IPS DF 19.7 (cell line): Measurements from ENCODE around the gene AAGAB.
"Not testable (repeated sequence)": the region's sequence is repeated elsewhere in the genome, so short reads cannot be mapped to it uniquely, and the experiment has no call there.

Experiments used
- DNase-seq: peaks from one replicate; pipeline ENCODE4 v3.0.0-alpha.2; 2013; ENCODE audit warnings: low read depth, low spot score

The AAGAB gene, protein sequence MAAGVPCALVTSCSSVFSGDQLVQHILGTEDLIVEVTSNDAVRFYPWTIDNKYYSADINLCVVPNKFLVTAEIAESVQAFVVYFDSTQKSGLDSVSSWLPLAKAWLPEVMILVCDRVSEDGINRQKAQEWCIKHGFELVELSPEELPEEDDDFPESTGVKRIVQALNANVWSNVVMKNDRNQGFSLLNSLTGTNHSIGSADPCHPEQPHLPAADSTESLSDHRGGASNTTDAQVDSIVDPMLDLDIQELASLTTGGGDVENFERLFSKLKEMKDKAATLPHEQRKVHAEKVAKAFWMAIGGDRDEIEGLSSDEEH

DNA sequence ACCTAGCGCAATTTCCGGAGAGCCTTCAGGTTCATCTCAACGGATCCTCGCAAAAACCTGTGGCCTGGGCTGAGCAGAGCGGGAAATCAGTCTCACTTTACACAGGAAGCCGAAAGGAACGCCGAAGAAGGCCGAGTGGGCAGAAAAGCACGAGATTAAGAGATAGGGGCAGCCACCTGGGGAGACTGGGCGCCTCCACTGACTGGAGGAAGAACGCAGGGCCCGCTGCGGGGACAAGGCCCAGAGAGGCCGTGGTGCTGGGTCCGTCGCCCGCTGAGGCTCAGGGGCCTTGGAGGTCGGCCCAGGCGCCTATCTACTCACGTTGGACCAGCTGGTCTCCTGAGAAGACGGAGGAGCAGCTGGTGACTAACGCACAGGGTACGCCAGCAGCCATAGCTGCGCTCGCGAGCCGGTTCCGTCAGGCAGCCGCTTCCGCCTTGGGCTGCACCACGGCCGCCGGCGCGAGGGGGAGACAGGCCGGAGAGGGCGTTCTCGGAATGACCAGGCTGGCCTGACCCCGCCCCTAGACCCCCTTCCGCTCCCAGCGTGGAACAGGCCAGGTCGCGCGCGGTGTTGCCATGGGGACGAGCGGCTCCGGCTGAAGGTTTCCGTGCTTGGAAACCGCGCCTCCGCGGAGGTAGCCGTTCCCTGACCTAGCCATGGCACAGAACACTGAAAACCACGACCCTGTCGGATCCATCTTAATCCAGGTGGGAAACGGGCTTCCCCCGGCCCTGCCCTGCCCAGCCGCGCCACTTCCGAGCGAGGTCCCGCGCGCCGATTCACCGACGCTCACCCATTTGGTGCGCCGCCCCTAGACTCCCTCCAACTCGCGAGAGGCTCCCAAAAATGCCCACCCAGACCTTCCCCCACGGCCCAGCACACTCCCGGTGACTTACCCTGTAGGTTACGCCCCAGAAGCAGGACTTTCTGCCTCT, at the start of gene AAGAB, which contains the start of gene IQCH:
Gene AAGAB, minus strand, starts transcription at position 424 of the 938 bp plus-strand sequence. Its CDS starts 30 bp downstream, at position 394.
Gene IQCH, plus strand, starts transcription at position 549 of the 938 bp plus-strand sequence. Its CDS starts 111 bp downstream, at position 660.
- DNase-seq, result peak; percentile 64

DNA sequence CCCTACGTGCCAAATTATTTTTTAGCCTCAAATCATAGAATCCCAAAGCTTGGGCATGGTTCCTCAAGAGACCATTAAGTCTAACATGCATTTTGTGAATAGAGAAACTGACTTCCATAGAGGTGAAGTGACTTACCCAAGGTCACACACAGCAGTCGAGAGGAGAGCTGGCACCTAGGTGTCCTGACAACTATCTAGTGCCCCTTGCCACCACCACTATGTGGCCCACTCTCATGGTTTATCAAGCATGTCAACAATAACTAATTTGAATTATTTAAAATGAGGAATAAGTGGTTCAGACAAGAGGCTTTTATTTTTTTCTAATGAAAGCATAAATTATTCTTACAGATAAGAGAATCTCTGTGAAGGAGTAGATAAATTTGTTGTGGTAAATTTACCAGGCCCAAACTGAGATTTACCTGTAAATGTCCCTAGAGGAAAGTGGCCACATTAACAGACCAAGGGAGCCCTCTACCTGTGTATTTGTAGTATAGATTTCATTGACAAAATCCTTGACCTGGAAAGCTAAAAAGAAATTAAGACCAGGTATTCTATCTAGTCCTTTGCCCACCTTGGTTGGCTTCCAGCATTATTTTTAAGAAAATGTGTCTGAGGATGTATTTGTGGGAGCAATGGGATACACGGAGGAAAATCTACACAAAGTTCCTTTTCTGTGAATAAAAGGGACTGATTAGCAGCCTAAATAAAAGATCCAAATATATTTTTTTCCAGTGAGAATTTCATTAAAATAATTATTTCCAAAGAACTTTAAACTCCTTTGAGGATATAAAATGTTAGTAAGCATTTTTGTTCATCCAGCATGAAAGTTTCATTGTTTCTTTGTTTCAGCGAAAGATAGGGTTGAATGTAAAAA, 49.3 kb upstream of the AAGAB start:
- no peak for DNase-seq

DNA sequence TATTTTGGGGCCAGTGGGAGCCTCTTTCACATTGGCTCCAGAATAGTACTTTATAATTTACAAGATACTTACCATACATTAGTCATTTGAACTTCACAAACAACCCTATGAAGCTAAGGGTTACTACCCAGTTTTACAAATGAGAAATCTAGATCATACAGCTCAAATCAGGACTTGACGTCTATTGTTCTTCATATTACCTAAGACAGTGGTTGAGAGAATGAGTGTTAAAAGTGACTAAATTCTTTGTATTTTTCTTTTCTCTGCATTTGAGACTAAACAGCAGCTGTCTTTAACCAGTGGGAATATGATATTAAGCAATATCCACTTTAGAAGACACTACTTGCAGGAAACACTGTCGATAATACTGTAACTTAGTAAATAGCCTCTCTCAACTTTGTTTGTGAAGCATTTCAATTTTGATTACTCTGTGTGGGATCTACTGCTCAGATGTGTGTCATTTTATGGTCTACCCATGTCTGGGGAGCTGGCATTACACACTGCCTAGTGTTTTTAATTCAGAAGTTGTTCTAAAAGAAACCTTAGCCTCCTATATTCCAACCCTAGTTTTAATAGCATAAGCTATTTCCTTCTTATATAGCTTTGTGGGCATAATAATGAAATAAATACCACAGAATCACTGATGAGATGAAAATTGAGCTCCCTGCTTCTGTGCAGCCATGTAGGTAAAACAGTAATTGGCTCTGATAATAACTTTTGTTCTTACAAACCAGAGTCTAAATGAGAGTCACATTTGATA, 46.0 kb upstream of the AAGAB start:
- no peak for DNase-seq

DNA sequence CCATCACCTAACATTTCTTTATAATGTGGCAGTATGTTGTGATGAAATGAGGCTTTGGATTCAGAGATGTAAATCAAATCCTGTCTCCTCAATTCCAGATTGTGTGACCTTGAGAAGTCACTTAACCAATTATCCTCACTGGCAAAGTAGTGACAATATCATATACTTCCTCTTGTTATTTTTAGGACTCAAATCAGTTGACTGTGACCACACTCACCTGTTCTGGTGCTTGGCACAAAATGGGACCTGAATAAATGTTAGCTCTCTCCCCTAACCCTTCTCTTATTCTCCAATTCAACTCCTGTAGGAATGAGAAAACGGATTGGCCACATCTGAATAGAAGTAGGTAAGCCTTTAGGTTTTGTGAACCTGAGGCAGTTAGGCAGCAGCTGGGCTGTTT, 42.2 kb upstream of the AAGAB start:
- no peak for DNase-seq

DNA sequence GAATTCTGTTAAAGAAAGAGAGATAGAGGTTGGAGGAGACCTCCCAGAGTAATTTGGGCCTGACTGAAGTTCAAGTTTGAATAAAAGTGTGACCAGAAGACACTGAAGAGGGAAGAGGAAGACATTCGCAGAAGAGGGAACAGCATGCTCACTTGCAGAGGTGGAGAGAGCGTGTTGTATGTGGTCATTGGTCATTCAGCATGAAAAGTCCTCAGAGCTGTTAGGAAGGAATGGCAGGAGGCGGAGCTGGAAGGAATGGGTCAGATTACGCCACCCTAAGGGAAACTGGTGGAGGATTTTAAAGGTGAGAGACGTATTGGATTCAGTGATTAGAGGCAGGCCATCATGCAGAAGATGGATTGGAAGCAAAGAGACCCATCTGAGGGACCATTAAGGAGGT, 41.7 kb upstream of the AAGAB start:
- DNase-seq, result peak; percentile 38

DNA sequence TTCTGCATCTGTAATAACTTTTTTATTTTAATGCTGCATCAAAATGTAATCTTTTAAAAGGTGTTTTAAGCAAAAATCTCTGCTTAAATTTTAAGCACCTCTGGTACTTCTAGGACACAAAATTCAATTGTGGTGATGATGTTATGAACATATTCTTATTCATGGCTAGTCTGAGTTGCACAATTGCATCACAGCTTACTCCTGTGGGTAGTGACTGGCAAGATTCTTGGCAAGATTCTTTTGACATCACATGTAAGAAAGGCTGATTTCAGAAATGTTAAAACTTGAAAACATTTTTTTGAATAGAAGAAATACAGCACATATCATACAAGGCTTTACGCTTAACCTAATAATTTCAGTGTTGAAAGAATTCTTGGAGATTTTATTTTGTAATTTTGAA, 35.9 kb upstream of the AAGAB start:
- no peak for DNase-seq

DNA sequence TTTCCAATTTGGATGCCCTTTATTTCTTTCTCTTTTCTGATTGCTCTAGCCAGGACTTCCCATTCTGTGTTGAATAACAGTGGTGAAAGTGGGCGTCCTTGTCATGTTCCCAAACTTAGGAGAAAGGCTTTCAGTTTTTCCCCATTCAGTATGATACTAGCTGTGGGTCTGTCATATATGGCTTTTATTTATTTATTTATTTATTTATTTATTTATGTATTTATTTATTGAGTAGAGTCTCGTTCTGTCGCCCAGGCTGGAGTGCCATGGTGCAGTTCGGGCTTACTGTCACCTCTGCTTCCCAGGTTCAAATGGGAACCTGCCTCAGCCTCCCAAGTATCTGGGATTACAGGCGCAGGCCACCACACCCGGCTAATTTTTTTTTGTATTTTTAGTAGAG, 31.9 kb upstream of the AAGAB start:
- DNase-seq, result not testable (repeated sequence)

DNA sequence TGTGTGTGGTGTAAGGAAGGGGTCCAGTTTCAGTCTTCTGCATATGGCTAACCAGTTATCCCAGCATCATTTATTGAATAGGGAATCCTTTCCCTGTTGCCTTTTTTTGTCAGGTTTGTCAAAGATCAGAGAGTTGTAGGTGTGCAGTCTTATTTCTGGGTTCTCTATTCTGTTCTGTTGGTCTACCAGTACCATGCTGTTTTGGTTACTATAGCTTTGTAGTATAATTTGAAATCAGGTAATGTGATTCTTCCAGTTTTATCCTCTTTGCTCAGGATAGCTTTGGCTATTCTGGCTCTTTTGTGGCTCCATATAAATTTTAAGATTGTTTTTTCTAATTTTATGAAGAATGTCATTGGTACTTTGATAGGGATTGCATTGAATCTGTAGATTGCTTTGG, 31.2 kb upstream of the AAGAB start:
- not testable (repeated sequence) for DNase-seq

DNA sequence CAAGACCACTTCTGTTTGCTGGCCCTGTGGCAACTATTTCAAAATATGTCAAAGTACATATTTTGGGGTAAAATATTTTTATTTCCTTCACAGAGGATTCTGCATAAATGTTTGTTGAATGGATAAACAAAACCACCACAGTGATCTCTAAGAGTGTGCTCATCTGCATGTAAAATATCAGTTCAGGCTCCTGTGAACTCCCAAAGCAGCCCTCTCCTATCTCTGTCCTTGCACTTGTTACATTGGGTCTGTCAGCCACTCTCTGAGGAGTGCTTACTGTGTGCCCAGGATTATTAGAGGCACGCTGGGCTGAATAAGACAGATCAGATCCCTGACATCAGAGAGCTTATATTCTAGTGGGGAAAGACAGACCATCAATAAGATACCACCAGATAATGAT, 27.3 kb upstream of the AAGAB start:
- DNase-seq, result no peak

DNA sequence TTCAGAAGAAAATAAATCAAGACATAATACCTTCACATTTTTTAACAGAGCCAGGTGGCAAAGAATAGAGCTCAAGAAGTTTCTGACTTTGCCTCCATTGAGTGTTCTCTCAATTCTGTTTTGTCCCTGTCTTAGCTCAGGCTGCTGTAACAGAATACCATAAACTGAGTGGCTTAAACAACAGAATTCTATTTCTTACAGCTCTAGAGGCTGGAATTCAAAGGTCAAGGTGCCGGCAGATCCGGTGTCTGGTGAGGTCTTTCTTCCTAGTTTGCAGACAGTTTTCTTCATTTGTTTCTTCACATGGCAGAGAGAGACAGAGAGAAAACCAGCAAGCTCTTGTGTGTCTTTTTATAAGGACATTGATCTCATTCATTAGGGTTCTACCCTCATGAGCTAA, 25.8 kb upstream of the AAGAB start:
- no peak for DNase-seq

DNA sequence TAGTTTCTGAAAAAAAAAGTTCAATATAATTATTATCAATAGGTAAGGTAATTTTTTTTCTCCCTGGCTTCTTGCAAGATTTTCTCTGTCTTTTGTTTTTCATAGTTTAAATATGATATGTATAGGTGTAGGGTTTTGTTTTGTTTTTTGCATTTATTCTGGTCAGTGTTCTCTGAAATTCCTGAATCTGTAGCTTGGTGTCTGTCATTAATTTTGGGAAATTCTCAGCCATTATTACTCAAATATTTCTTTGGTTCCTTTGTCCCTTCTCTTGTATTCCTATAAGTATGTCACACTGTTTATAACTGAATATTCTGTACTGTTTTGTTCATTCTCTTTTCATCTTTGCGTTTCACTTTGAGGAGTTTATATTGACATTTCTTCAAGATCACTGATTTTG, 22.2 kb upstream of the AAGAB start:
- no peak for DNase-seq

DNA sequence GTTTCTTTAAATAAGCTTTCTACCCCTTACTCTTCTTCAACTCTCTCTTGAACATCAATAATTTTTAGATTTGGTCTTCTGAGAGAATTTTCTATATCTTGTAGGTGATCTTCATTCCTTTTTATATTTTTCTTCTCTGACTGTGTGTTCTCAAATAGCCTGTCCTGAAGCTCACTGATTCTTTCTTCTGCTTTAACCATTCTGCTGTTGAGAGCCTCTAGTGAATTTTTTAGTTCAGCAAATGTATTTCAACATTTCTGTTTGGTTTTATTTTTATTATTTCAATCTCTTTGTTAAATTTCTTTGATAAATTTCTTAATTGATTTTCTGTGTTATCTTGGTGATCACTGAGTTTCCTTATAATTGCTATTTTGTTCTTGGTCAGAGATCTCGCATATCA, 19.8 kb upstream of the AAGAB start:
- no peak for DNase-seq

DNA sequence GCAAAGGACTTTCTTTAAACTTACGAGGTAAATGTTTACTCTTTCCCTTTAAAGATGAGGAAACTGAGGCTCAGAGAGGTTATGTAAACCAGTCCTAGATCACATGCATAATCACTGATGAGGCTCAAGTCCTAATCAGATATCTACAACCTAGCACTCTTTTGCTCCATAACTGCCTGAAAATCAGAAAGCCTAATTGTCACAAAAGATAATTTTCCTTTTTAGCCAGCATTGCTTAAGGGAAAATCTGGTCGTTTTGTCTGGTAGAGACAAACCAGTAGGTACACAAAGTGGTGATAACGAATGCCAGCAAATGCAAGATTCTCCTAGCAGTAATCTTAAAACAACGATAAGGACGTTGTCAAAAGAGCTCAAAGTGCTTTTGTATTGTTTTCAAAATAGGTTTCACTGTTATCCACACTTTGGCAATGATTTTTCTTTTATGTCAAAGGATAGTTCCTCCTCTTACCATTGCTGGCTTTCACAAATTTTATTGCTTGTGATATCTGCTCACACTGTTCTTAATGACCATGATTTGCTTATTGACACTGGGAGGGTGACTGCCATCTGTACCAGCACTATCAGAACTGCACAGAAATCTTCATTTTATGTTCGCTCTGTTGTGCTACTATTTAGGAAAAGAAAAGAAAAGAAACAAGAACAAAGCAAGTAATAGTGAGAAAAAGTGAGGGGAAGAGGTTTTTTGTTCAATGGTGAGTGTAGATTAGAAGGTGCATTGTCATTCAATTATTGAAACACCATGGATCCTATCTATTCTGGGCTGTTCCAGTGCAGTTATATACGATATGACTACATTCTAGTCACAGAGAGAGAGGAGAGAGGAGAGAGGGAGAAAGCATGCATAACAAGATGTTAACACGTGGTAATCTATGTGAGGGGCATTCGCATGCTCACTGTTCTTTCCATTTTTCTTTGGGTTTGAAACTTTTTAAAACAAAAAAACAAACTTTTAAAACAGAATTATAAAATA, 13.8 kb upstream of the AAGAB start:
- DNase-seq, result no peak

DNA sequence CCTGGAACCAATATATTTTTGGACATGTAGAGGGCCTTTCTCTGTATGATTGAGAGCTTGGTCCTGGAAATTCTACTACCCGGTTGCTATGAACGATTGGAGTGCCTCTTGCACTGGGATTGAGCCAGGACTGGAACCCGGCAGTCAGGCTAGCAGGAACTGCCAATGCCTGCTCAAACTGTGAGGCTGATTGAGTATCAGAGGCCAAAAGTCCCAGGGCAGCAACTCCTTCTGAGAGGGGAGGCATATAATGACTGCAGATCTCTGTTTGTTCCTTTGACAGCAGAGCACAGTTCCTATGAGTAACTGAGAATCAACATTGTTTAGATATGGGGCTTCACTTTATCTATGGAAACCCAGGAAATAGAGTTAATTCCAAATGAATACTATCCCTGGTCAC, 13.0 kb upstream of the AAGAB start:
- DNase-seq, result no peak

DNA sequence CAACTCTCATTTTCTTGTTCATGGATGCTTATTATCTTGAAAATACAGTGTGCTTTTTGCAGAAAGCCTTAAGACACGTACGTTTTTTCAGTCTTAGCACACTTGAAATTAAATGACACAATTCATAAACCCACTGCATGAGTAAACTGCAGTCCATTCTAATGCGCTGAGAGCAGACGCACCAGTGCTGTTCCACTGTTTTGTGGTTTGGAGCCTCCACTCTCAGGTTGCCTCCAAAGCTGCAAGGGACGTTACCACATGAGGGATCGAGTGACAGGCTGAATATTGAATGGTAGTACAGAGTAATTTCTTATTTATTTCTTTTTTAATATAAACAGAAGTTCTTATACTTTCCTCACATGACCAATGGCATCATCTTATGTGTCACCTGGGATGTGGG, 12.4 kb upstream of the AAGAB start:
- DNase-seq, result no peak

DNA sequence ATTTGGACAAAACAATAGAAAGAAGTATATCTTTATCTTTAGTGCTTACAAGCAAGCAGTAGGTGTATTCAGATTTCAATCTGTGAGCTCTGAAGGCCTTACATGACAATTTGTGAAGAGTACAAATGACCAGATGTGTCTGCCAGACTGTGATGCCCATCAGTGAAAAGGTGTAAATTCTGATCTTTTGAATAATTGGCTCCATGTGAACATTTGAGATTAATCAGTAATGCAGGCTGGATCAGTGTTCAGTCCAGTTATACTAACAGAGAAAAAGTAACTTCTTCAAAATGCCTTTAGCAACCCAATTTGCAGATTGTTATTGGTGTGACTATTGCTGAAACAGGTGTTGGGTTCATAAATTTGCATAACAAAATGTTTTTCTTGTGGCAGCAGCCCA, 5.3 kb upstream of the AAGAB start:
- DNase-seq, result no peak

DNA sequence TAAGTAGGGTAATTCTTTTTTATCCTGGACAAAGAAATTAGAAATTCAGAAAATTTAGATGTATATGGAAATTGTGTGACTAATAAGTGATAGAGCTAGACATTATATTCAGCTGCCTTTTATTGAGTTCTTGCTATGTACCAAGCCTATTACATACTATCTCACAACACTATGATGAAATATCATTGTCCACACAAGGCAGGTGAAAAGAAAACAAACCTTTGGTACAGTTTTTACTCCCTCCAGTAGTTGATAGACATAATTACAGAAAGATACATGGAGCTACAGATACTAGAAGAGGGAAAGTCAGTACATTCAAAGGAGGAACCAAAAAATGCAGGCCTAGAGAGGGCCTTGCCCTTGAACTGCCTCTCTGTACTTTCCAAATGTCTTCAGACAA, 4.9 kb upstream of the AAGAB start:
- no peak for DNase-seq

DNA sequence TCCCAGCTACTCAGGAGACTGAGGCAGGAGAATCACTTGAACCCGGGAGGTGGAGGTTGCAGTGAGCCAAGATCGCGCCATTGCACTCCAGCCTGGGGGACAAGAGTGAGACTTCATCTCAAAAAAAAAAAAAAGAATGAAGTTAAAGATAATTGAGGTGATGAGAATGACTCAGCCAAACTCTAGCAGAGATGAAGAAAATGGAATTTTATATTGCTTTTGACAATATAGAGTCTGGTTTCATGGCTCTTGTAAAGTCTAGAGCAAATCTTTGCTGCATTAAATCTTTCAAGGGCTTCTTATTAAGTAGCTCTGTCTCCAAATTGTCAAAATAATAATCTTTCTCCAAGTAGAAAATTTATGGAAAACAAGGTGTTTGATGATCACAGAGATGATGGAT, 4.0 kb upstream of the AAGAB start:
- DNase-seq, result not testable (repeated sequence)

DNA sequence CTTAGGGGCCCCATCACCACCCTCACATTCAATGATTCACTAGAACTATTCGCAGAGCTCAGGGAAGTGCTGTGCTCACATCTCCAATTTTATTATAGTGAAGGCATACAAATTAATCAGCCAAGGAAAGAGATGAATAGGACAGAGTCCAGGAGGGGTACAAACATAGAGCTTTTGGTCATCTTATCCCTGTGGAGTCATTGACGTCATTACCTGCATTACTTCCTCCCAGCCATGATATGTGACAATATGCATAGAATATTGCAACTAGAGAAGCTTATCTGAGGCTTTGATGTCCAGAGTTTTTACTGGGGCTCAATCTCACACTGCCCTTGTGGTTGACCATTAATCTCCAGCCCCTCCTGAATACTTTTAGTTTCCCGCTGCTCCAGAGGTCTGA, 1.6 kb upstream of the AAGAB start:
- no peak for DNase-seq
